IPS-20b (cell line): ENCODE results near the gene MEGF11.
A peak's percentile ranks its signal among the peaks of the same experiment; 100 is the strongest.

ENCODE experiments used
- H3K27ac ChIP-seq: one replicate; pipeline ENCODE4 v1.5.1; 2013; ENCODE audit warnings: low read length
- H3K27me3 ChIP-seq: 2 replicates; pipeline ENCODE4 v1.6.1; 2013; ENCODE audit warnings: mild to moderate bottlenecking, low read length, inconsistent platforms; ENCODE audit not compliant: insufficient read depth
- H3K36me3 ChIP-seq: 2 replicates; pipeline ENCODE4 v1.6.1; 2013; ENCODE audit warnings: low read depth, mild to moderate bottlenecking, inconsistent platforms, low read length, moderate library complexity; ENCODE audit not compliant: insufficient read depth
- H3K4me1 ChIP-seq: 2 replicates; pipeline ENCODE4 v1.6.1; 2013; ENCODE audit warnings: mild to moderate bottlenecking, control low read depth, inconsistent platforms, low read length, moderate library complexity; ENCODE audit not compliant: insufficient read depth
- H3K4me3 ChIP-seq: 2 replicates; pipeline ENCODE4 v1.5.1; 2013; ENCODE audit warnings: mild to moderate bottlenecking, low read length, inconsistent platforms
- H3K9ac ChIP-seq: 2 replicates; pipeline ENCODE4 v1.6.1; 2013; ENCODE audit warnings: low read depth, mild to moderate bottlenecking, inconsistent platforms, low read length, moderate library complexity
- H3K9me3 ChIP-seq: 2 replicates; pipeline ENCODE4 v1.6.1; 2013; ENCODE audit warnings: mild to moderate bottlenecking, low read depth, low read length, inconsistent platforms; ENCODE audit not compliant: insufficient read depth

The MEGF11 gene

GRCh38 chr15:65960586-65960985 is 293.0 kb downstream of the MEGF11 start:
- no peak overlapping the region for H3K27ac ChIP-seq
- no peaks in the 10 kb centered on the region for H3K4me1 ChIP-seq
- H3K27me3 ChIP-seq, result no peaks in the 10 kb centered on the region
- H3K4me3 ChIP-seq, result no peak overlapping the region
- H3K9ac ChIP-seq, result no peak overlapping the region
- no peaks in the 10 kb centered on the region for H3K9me3 ChIP-seq
- H3K36me3 ChIP-seq, result no peaks in the 10 kb centered on the region

DNA sequence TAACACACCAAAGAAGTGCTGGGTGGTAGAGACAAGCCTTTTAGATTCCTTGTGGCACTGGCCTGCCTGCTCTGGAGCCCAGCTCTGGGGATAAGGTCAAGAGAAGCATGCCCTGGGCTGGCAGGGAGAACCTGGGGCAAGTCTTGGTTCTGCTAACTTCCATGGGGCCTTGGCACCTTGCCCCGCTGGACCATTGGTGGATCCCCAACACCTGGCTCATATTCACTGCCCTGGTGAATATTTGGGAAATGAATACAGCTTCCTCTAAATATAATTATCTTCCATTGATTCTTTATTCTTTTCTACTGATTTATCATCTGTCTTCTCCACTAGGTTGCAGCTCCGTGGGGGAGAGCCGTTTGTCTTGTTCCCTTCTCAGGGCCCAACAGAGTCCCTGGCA is 294.7 kb downstream of the MEGF11 start:
- no peak overlapping the region for H3K4me3 ChIP-seq
- peaks cover 8% of the 10 kb centered on the region; the same call in 1 of the 2 replicates for H3K4me1 ChIP-seq
- H3K27me3 ChIP-seq, result no peaks in the 10 kb centered on the region
- H3K27ac ChIP-seq, result no peak overlapping the region
- H3K9me3 ChIP-seq, result no peaks in the 10 kb centered on the region
- H3K36me3 ChIP-seq, result no peaks in the 10 kb centered on the region
- no peak overlapping the region for H3K9ac ChIP-seq

- H3K27me3 ChIP-seq, result no peaks in the 10 kb centered on the region
- H3K4me3 ChIP-seq, result no peak overlapping the region
- H3K36me3 ChIP-seq, result no peaks in the 10 kb centered on the region
- H3K27ac ChIP-seq, result no peak overlapping the region
- no peaks in the 10 kb centered on the region for H3K9me3 ChIP-seq
- H3K4me1 ChIP-seq, result peaks cover 10% of the 10 kb centered on the region; the same call in 1 of the 2 replicates
- no peak overlapping the region for H3K9ac ChIP-seq
These were observed 296.1 kb downstream of the MEGF11 start for GRCh38 chr15:65957451-65957850.

- no peaks in the 10 kb centered on the region for H3K27me3 ChIP-seq
- H3K4me3 ChIP-seq, result no peak overlapping the region
- peaks cover 10% of the 10 kb centered on the region; the same call in 1 of the 2 replicates for H3K4me1 ChIP-seq
- H3K27ac ChIP-seq, result no peak overlapping the region
- H3K9me3 ChIP-seq, result no peaks in the 10 kb centered on the region
- H3K9ac ChIP-seq, result no peak overlapping the region
- no peaks in the 10 kb centered on the region for H3K36me3 ChIP-seq
These were observed 296.7 kb downstream of the MEGF11 start for GRCh38 chr15:65956899-65957298.

DNA sequence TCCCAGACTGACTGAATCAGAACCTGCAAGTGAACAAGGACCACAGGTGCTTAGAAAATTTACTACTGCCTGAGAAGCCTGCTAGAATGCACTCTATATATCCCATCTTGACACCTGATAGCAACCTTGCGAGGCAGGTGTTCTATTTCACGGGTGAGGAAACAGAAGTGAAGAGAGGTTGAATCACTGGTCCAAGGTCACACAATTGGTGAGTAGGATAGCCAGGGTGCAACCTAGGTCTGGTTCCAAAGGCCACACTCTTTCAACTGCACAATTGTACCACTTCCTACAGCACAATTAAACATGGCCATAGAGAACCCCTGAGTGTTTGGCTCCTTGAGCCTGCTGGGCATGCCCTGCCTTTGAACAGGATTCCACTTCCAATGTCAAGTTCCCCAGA is 297.2 kb downstream of the MEGF11 start:
- Histone ChIP-seq H3K9ac (no peak overlapping the region), H3K27me3 (no peaks in the 10 kb centered on the region), H3K4me3 (no peak overlapping the region), H3K27ac (no peak overlapping the region), H3K9me3 (no peaks in the 10 kb centered on the region), H3K4me1 (peaks cover 10% of the 10 kb centered on the region; the same call in 1 of the 2 replicates), H3K36me3 (no peaks in the 10 kb centered on the region)

- no peaks in the 10 kb centered on the region for H3K9me3 ChIP-seq
- H3K4me1 ChIP-seq, result peaks cover 10% of the 10 kb centered on the region; the same call in 1 of the 2 replicates
- no peaks in the 10 kb centered on the region for H3K27me3 ChIP-seq
- peak overlapping the region; percentile 11; the same call in 1 of the 2 replicates for H3K4me3 ChIP-seq
- no peaks in the 10 kb centered on the region for H3K36me3 ChIP-seq
- no peak overlapping the region for H3K9ac ChIP-seq
- no peak overlapping the region for H3K27ac ChIP-seq
These were observed 299.2 kb downstream of the MEGF11 start for GRCh38 chr15:65954289-65954741.

DNA sequence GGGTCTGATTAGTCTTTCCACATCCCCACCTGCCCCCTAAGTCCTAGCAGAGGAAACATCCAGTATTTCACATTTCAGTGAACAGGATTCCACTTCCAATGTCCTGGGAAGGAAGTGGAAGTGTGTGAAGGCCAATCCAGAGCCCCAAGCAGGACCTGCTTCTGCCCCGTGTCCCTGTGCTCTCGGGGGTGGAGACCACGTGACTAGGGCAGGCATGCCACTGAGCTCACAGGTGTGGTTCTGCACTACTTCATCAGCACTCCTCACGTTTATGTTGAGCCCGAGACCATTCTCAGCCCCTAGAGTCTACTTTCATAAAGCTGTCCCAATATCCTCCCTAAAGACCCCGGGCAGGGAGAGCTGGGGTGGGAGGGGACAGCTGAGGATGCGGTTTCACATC is 299.9 kb downstream of the MEGF11 start:
- Histone ChIP-seq H3K27ac (no peak overlapping the region), H3K36me3 (no peaks in the 10 kb centered on the region), H3K9me3 (no peaks in the 10 kb centered on the region), H3K9ac (no peak overlapping the region), H3K4me1 (peaks cover 10% of the 10 kb centered on the region; the same call in 1 of the 2 replicates), H3K4me3 (no peak overlapping the region), H3K27me3 (no peaks in the 10 kb centered on the region)

GRCh38 chr15:65952391-65953053 is 301.0 kb downstream of the MEGF11 start:
- no peaks in the 10 kb centered on the region for H3K9me3 ChIP-seq
- no peaks in the 10 kb centered on the region for H3K27me3 ChIP-seq
- no peak overlapping the region for H3K27ac ChIP-seq
- no peak overlapping the region for H3K9ac ChIP-seq
- H3K36me3 ChIP-seq, result no peaks in the 10 kb centered on the region
- H3K4me1 ChIP-seq, result peaks cover 10% of the 10 kb centered on the region; the same call in 1 of the 2 replicates
- H3K4me3 ChIP-seq, result no peak overlapping the region

DNA sequence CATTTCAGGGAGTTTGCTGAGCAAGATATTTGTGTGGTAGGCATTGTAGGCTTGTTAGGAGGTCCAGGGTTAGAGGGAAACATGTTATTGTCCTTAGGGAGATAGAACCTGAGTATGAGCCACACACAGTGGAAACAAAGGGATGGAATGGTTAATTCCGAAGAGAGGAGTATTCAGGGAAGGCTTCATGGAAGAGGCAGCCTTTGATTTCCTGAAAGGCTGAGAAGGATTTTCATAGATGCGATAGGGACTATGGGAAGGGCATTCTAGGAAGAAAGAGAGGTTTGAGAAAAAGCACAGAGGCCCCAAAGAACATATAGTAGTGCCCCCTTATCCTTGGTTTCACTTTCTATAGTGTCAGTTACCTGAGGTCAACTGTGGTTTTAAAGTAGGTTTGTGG is 302.5 kb downstream of the MEGF11 start:
- Histone ChIP-seq H3K9me3 (no peaks in the 10 kb centered on the region), H3K27me3 (no peaks in the 10 kb centered on the region), H3K9ac (no peak overlapping the region), H3K36me3 (no peaks in the 10 kb centered on the region), H3K4me1 (peaks cover 10% of the 10 kb centered on the region; the same call in 1 of the 2 replicates), H3K27ac (no peak overlapping the region), H3K4me3 (no peak overlapping the region)

- H3K4me3 ChIP-seq, result no peak overlapping the region
- H3K4me1 ChIP-seq, result peaks cover 6% of the 10 kb centered on the region; the same call in 1 of the 2 replicates
- H3K27me3 ChIP-seq, result no peaks in the 10 kb centered on the region
- H3K36me3 ChIP-seq, result no peaks in the 10 kb centered on the region
- no peak overlapping the region for H3K27ac ChIP-seq
- H3K9ac ChIP-seq, result no peak overlapping the region
- H3K9me3 ChIP-seq, result no peaks in the 10 kb centered on the region
These were observed 304.1 kb downstream of the MEGF11 start for GRCh38 chr15:65949491-65949890.

- no peak overlapping the region for H3K27ac ChIP-seq
- H3K27me3 ChIP-seq, result no peaks in the 10 kb centered on the region
- H3K9ac ChIP-seq, result no peak overlapping the region
- H3K4me3 ChIP-seq, result no peak overlapping the region
- no peaks in the 10 kb centered on the region for H3K36me3 ChIP-seq
- H3K9me3 ChIP-seq, result no peaks in the 10 kb centered on the region
- H3K4me1 ChIP-seq, result peaks cover 4% of the 10 kb centered on the region; the same call in 1 of the 2 replicates
These were observed 304.5 kb downstream of the MEGF11 start for GRCh38 chr15:65949011-65949410.

DNA sequence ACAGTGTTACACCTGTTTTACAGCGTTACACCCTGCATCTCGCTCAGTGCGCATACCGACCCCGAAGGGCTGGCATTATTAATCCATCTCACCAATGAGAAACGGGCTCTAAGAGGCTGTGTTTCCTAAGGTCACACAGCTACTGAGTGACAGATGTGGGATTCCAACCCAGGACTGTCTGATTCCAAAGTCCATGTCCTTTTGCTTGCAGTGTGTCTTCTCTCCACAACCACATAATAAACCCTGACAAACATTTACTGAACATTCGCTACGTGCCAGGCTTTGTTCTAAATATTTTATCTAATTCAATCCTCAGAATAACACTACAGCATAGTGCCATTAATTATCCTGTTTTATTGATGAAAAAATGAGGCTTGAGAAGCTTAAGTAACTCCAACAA is 305.2 kb downstream of the MEGF11 start:
- Histone ChIP-seq H3K4me1 (no peaks in the 10 kb centered on the region), H3K27ac (no peak overlapping the region), H3K27me3 (no peaks in the 10 kb centered on the region), H3K9me3 (no peaks in the 10 kb centered on the region), H3K9ac (no peak overlapping the region), H3K36me3 (no peaks in the 10 kb centered on the region), H3K4me3 (no peak overlapping the region)
